ENCODE measurements around the gene TLN1.

GRCh38 chr9:35713578-35713977 lies 18.4 kb downstream of the TLN1 start:
- TF ChIP-seq CTCF (IDR thresholded peaks at IDR 0.05) (no peak), ZFX (IDR thresholded peaks at IDR 0.05; ENCODE audit: borderline replicate concordance) (no peak)

Measured in 22Rv1 (cell line).